Stimulated activated CD8-positive, alpha-beta memory T cell treated with anti-CD3 and anti-CD28 coated beads, Interleukin-4, amount 100 ng/mL, for 48 hours (primary cell): ENCODE data around the gene NPC1L1.
"Not testable (repeated sequence)": the region's sequence is repeated elsewhere in the genome, so short reads cannot be mapped to it uniquely, and the experiment has no call there.

Experiments used
- DNase-seq: peaks from one replicate; pipeline ENCODE4 v3.0.0-alpha.2; 2020

NPC1L1 gene

DNA sequence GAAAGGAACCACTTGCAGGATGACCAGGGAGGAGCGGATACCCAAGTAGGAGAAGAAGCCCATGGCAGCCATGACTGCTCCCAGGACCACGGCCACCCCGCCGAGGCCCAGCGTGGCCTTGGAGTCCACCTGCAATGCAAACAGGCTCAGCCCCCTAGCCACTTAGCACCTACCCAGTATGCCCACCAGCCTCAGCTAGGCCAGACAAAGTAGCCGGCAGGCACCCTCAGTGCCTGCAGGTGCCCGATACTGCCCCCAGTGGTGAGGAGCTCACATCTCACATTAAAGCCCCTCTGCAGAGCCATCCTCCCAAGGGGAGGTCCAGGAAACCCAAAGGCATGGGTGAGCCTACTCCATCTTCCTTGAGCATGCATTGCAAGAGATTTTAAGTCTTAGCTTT, 6.6 kb downstream of the NPC1L1 start:
- DNase-seq, result peak; percentile 75

DNA sequence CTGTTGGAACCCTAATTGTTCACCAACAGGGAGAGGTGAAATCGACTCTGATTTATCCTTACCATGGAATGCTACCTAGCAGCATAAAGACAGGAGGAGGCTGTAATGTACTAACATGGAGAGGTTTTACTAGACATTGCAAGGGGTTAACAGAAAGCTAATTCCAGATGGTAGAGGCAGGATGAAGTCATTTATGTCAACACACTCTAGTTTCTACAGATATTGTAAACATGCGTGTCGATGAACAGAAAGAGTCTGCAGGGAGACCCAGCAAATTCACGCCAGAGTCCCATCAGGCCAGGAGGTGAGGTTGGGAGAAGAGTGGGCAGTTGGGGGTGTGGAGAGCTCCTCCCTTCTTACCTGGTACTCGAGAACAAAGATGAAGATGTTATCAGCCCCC, 7.0 kb downstream of the NPC1L1 start:
- no peak for DNase-seq

DNA sequence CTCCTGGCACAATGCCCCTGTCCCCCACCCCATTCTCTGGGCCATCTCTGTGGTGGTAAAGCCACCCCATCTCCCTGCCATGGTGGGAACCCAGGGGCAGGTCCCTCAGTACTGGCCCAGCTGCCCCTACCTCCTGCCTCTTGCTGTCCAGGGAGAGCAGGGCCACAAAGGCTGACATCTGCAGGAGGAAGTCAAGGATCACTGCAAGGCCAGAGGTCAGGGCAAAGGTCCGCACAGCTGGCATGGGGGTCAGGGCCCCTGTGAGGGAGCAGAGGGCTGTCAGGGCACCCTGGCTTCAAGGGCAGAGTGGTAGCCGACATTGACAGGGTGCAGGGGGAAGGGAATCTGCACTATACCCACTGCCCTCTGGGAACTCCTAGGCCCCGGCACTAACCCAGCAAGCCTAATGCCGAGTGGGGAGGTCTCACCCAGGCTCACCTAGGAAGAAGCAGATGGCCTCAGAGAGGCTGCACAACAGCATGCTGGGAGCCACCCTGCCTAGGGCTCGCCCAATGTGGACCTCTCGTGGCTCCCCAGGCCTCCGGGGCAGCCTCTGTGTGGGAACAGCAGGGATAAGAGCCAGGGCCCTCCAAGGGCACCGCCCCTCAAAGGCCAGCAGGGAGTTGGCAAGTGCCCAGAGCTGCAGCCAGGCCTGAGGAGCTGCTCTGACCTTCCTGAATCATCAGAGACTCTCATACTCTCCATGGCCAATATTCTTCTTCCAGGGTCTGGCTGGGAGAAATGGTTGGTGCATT, 7.7 kb downstream of the NPC1L1 start:
- DNase-seq, result no peak

DNA sequence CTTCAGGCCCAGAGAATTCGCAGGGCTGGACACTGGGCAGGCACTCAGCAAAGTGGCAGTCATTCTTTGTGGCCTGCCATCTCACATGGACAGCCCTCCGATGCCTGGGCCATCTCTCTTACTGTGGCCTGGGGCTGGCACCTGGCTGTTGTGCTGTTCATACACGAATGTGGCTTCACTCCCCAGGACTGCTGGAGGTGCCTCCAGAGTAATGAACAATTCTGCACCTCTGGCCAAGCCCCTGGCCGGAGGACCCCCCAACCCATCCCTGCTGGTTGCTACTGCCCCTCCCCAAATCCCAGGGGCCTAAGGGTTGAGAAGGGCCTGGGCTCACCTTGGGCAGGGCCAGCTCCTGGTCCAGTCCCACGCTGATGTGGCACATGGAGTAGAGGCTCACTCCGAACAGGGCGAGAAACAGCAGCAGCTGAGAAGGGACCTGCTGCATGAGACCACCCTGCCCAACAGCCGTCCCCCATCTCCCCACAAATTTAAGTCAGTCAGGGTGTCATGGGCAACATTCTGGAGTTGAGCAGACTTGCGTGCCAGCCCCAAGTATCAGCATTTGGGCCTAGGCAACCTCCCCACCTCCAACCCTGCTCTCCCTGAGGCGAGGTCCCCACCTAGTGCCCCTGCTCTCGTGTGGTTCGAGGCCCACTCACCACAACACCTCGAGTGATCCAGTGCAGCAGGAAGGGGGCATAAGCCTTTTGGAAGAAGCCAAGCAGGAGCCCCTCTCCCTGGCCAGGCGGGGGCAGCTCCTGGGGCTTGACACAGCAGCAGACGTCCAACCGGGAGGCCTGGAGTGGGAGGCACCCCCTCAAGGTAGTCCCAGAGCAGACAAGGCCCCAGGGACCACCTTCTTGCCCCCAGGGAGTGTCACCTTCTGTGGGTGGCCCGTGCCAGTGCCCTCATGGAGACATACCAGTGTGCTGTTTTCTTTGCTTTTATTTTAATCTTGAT, 9.4 kb downstream of the NPC1L1 start:
- DNase-seq, result no peak

DNA sequence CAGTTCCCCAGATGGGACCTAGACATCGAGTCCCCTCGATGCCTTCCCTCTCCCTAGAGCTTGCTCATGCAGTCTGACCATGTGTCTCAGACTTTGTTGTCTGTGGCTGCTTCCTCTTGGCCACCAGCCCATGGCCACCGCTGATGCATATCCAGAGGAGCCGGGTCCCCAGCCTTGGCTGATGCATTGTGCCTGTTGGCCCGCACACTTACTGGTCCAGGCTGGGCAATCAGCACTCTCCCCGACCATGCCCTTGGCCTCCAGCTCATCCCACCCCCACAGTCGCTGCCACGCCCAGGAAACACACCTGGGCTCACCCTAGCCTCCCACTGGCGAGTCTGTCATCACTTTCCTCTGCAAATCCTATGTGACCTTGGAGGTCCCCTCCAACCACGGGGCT, 10.1 kb downstream of the NPC1L1 start:
- DNase-seq, result no peak

DNA sequence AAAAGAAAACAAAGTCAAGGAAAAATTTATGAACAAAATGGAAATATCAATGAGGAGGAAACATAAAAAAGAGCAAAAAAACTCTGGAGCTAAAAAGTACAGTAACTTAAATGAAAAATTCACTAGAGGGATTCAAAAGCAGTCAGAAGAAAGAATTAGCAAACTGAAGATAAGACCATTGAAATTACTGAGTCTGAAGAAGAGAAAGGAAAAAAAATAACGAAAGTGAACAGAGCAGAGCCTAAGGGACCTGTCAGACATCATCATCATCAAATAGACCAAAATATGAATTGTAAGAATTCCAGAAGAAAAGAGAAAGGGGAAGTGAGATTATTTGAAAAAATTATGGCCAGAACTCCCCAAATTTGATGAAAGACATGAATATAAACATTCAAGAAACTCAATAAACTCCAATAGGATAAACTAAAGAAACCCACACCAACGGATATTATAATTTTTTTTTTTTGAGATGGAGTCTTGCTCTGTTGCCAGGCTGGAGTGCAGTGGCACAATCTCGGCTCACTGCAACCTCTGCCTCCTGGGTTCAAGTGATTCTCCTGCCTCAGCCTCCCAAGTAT, 16.2 kb downstream of the NPC1L1 start:
- no peak for DNase-seq

DNA sequence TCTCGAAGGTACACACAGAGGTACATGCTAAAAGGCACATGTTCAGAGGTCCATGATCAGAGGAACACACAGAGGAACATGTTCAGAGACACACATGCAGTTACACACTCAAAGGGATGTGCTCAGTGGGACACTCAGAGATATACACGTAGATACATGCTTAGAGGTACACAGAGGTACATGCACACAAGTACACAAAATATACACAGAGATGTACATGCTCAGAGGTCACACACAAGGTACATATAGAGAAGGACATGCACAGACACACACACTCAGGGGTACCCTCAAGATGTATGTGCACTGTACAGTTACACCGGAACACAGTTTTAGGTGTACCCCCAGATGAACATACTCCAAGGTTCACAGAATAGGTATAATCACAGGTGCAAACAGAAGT, 18.8 kb downstream of the NPC1L1 start:
- DNase-seq, result no peak

DNA sequence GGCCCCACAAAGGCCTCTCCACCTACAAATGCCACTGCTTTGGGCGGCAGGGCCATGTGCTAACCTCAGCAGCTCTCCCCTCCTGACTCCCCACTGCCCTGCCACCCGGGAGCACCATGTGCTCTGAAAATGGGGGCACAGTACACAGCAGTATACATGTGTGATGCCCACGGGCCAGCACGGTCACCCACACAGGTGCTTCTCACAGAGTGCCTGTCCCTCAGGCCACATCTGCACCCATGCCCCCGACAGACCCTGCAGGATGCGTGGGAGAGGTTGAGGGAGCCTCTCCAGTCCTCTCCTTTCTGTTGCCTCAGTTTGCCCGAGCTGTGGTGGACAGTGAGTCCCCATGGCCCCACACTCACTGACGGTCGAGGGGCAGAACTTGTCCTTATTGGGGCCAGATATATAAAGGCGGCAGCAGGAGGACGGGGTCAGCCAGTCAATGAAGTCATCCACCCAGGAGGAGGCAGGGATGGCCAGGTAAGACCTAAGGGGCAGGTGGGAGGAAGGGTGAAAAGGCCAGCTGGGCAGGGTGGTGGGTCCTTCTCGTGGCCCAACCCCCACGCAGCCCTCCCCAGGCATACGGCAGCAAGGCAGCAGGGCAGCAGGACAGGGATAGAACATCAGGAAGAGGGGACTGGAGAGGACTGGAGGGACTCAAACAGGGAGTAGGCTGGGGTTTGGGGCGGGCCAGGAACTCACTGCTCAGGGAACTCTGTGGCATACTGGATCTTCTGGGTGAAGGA, 19.6 kb downstream of the NPC1L1 start:
- no peak for DNase-seq

DNA sequence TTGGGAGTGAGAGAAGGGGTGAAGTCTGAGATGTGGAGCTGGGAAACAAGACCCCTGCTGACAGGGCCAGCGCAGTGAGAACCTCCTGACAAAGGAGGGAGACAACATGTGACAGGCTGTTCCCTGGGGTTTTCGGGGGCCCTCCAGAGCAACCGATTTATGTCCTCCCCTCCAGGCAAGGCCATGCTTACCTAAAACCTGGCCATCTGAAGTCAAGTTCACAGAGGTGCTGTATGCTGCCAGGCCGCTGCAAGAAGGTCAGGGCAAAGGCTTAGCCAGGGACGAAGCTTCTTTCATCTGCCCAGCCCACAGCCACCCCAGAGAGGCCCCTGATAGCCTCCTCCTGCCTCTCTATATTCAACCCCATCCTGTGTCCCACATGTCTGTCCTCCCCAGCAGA, 20.6 kb downstream of the NPC1L1 start:
- no peak for DNase-seq

DNA sequence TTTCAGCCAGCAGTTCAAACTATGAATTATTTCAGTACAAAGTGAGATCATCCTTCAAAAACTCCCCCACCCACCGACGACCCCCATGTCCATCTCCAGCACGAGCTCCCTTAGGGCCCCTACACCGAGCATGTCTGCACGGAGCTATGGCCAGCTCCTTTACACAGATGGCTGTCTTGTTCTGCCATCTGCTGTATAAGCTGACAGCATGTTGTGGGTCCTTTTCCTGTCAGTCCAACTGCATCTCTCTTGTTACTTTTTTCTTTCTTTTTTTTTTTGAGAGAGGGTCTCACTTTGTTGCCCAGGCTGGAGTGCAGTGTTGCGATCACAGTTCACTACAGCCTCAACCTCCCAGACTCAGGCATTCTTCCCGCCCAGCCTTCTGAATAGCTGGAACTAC, 21.6 kb downstream of the NPC1L1 start:
- DNase-seq, result no peak

DNA sequence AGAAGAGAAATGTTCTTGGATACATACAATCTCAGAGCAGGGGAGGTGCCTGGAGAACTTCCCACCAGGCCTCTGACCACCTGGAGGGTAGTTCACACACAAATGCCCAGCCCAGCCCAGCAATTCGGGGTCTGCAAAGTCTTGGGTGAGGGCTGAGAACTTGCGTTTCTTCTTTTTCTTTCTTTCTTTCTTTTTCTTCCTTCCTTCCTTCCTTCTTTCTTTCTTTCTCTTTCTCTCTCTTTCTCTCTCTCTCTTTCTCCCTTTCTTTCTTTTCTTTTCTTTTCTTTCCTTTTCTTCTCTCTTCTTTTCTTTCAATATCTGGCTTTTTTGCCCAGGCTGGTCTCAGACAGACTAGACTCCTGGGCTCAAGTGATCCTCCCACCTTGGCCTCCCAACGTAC, 22.4 kb downstream of the NPC1L1 start:
- no peak for DNase-seq

DNA sequence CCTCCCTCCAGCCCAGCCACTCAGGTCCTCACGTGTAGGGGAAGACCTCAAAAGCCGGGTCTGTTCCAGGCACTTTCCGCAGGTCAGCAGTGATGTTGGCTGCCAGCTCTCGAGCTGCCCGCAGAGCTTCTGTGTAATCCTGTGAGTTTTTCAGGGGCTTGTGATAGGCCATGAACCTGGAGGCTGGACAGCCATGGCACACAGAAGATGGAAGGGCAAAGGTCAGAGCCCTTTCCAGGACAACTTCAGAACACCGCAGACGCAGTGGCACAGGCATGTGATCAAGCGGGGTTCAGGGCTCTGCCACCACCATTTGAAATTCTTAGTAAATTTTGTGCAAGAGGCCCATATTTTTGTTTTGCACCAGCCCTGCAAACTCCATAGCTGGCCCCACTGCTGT, 24.0 kb downstream of the NPC1L1 start:
- no peak for DNase-seq

DNA sequence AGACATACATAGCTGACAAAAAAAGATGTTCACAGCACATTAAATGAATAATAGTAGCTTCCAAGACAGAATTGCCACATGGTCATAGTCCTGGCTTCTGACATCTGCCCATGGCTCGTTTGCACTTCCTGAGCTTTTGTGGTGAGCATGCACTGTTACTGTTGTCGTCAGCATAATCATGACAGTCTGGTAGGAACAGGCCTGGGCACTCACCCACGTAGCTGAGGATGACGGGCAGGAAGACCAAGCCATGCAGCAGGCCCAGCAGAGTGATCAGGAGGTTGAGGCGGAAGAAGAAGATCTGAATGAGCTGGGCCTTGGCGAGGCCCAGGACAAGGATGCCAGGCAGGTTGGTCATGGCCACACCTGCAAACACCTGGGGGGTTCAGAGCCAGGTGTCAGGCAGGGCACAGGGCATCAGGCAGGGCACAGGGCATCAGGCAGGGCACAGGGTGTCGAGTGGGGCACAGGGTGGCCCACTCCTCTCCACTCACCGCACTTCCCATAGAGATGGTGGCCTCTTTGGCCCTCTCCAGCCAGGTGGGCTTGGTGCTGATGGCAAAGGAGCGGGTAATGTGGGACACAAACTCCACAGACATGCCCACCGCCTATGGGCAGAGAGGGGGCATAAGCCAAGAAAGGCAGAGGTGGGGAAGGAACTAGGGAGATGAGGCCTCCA, 25.4 kb downstream of the NPC1L1 start:
- no peak for DNase-seq

DNA sequence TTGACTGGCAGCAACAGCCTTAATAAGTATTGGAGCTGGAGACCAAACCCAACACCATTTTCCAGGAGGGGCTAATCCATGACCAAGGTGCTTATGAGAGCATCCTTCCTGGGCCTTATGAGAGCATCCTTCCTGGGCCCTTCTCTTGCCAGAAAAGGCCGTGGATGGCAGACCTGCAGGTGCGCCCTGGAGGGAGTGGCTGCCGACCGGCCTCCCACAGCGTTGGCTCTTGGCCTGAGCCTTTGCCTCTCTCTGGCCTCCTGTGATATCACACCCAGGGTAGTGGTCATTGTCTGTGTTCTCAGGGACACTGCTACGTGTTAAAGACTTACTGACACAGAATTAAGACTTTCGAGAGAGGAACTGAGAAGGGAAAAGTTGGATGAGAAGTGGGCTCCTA, 28.4 kb downstream of the NPC1L1 start:
- DNase-seq, result no peak

DNA sequence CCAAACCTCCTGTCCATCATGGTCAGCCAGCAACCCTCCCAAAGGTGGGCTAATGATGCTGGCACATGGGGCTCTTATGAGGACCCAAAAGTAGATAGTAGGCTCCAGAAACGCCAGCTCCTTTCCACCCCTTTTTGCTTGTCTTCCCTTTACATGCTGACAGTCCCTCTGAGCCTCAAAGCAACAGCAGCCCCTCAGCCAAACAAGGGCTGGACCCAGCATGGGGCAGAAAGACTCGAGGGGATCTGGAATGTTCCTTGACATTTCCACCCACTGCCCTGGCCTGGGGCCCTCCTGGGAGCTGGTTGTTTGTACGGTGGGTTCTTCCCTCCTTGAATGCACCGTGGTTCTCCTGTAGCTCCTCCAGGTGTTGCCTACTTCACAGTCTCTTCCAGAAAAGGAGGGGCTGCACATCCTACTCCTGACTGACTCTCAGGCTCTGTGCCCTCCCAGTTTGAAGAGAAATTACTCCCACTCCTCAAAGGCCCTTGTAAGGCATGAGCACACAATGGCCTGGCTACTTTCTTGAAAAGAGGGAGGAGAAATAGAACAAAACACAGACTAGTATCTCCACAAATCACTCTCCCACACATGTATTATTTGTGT, 29.2 kb downstream of the NPC1L1 start:
- no peak for DNase-seq

DNA sequence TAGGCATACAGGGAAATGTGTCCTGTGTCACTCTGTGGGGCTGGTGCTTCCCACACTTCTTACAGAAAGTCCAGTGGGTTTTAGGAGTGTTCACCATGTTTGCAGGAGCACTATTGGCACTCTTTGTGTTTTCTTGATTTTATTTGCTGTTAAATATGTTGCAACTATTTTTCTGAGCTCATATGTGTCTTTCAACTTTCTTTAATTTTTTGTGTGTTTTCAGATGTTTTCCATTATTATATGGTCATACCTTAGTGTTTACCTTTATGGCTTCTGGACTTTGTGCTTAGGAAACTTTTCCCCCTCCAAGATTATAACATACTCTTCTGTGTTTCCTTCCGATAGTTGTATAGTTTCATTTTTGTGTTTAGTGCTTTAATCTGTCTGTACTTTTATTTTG, 29.9 kb downstream of the NPC1L1 start:
- DNase-seq, result no peak

DNA sequence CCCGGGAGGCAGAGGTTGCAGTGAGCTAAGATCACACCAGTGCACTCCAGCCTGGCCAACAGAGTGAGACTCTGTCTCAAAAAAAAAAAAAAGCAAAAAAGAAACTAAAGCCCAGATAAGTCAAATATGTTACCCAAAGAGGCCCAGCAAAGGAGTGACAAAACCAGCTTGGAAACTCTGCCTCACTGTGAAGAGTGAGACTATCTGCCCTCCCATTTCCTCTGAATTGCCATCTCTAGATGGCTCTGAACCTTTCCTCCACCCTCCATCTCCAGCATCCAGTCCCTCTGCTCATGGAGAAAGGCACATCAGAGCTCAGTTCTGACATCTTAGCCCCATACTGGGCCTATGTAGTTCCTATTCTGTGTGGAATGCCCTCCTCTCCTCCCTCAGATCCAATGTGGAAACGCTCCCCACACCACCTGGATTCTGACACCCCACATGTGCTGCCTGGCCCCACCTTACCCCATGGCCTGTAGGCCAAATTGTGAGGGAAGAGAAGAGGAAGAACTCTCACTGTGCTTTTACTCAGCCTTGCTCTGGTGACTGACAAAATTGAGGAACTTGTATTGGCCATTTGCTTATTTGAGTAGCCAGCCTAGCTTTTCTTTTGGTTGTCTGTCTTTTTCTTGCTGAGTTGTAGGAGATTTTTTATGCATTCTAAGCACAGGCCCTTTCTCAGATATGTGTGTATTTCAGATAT, 32.7 kb downstream of the NPC1L1 start:
- DNase-seq, result no peak

DNA sequence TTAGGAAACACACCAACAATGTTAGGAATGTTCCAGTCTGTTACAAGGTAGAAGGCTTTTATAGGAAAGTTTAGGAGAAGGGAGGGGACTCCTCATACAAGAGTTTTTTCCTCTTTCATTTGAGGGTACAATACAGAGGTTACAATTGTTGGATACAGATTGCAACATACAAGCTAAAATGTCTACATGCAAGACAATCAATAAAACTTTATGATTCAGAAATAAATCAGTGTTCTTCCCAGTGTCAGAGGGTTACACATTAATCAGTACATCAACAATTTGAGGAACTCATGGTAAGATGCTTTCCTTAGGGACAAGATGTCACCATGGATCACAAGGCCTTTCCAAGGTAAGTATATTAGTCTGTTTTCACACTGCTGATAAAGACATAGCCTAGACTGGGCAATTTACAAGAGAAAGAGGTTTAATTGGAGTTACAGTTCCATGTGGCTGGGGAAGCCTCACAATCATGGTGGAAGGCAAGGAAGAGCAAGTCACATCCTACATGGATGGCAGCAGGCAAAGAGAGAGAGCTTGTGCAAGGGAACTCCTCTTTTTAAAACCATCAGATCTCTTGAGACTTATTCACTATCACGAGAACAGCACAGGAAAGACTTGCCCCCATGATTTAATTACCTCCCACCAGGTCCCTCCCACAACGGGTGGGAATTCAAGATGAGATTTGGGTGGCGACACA, 34.4 kb downstream of the NPC1L1 start:
- DNase-seq, result not testable (repeated sequence)

DNA sequence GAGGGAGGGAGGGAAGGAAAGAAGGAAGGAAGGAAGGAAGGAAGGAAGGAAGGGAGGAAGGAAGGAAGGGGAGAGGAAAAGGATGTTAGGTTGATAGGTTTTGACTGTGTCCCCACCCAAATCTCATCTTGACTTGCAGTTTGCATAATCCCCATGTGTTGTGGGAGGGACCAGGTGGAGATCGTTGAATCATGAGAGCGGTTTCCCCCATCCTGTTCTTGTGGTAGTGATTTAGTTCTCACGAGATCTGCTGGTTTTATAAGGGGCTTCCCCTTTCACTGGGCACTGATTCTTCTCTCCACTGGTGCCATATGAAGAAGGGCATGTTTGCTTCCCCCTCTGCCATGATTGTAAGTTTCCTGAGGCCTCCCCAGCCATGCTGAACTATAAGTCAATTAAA, 35.5 kb downstream of the NPC1L1 start:
- no peak for DNase-seq

DNA sequence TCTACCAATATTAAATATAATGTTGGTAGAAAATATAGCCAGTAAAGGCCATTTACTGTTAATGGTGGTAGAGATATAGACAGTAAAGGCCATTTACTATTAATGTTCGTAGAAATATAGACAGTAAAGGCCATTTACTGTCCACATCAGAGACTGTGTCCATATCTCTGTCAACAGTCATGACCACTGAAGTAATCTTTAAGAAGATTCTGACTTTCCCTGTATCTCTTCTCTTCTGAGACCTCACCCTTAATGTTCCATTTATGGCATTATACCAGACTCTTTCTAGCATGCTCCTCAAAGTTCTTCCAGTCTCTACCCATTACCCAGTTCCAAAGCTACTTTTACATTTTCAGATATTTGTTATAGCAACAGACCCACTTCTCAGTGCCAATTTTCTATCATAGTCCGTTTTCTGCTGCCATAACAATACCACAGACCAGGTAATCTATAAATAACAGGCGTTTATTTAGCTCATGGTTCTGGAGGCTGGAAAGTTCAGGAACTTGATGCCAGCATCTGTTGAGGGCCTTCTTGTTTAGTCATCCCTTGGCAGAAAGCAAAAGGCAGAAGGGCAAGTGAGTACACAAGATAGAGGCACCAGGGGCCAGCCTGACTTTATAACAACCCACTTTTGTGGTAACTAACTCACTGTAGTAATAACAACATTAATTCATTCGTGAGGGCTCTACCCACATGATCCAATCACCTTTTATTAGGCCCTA, 42.7 kb downstream of the NPC1L1 start:
- no peak for DNase-seq
